Stimulated activated CD4-positive, alpha-beta T cell treated with anti-CD3 and anti-CD28 coated beads, Interleukin-1b, Interleukin-23, amount 100 ng/mL, for 4 hours (primary cell): ENCODE measurements around the gene CA11.

Experiments used
- DNase-seq, 2 donors: peaks; one replicate each; pipeline ENCODE4 v3.0.0-alpha.2; 2020; ENCODE audit warnings: low read depth in 2 of 2

The CA11 gene

GRCh38 chr19:48628486-48629296 is 17.3 kb downstream of the CA11 start:
- DNase-seq: no peak

GRCh38 chr19:48627865-48628314 is 18.1 kb downstream of the CA11 start:
- DNase-seq: no peak

GRCh38 chr19:48627201-48627864 is 18.7 kb downstream of the CA11 start:
- no peak for DNase-seq

GRCh38 chr19:48625891-48626327 is 20.1 kb downstream of the CA11 start:
- DNase-seq: no peak

- DNase-seq: no peak
Observed at GRCh38 chr19:48624791-48625723, 20.9 kb downstream of the CA11 start.

DNA sequence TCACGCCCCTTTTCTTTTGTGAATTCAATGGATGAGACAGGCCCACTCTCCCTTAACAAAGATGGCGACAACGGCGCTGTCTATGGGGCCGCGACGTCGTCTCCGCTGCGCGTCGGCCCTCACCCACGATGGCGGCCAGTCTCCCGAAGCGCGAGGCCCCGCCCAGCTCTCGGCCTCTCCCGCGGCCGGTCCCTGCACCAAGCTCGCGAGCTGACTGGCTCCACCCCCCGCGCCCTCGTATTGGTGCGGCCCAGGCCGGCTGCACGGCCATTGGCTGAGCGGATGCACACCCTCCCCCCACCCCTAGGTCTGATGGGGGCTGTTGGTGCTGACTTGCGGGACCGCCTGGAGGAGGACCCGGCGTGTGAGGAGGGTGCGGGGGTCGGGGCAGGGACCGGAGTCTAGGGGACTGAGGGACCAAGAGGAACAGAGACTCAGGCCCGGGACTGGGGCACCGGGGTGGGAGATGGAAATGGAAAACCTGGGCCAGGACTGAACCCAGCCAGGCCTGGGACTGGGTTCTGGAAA is 21.9 kb downstream of the CA11 start:
- DNase-seq: peak; percentile 88 to 98

- DNase-seq: no peak
Observed at GRCh38 chr19:48623556-48624066, 22.4 kb downstream of the CA11 start.

GRCh38 chr19:48619692-48620585 is 26.0 kb downstream of the CA11 start:
- no peak for DNase-seq

- peak; percentile 90 to 92 for DNase-seq
Observed at GRCh38 chr19:48618916-48619691, 26.9 kb downstream of the CA11 start, which contains the start of the genes RPL18 and SPHK2. TSS of gene RPL18 (minus strand) at chr19:48619178. CDS start at chr19:48619143, 35 bp downstream. TSS of gene SPHK2 (plus strand) at chr19:48619506. CDS start at chr19:48620515, 1,009 bp downstream.

DNA sequence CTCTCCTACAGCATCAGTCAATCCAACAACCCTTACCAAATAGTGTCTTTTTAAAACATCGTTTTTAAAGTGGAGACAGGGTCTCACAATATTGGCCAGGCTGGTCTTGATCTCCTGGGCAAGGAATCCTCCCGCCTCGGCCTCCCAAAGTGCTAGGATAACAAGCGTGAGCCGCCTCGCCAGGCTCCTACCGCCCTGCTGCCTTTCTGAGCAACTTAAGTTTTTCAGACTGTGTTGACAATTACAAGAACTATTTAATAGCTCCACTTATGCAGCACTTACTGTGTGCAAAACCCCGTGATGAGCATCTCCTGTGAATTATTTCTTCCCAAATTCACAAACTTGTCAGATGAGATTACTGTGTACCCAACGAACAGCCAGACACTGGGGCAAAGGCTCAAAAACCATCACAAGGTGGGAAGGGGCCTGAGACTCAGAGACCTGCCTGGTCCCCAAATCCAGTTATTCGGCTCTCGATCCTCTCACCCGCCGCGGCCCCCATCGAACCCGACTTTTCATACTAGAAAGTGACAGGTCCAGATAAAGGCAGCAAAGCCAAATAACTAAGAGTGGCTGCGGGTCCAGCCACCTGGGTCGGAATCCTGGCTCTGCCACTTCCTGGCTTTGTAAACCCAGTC is 27.6 kb downstream of the CA11 start:
- DNase-seq: no peak

DNA sequence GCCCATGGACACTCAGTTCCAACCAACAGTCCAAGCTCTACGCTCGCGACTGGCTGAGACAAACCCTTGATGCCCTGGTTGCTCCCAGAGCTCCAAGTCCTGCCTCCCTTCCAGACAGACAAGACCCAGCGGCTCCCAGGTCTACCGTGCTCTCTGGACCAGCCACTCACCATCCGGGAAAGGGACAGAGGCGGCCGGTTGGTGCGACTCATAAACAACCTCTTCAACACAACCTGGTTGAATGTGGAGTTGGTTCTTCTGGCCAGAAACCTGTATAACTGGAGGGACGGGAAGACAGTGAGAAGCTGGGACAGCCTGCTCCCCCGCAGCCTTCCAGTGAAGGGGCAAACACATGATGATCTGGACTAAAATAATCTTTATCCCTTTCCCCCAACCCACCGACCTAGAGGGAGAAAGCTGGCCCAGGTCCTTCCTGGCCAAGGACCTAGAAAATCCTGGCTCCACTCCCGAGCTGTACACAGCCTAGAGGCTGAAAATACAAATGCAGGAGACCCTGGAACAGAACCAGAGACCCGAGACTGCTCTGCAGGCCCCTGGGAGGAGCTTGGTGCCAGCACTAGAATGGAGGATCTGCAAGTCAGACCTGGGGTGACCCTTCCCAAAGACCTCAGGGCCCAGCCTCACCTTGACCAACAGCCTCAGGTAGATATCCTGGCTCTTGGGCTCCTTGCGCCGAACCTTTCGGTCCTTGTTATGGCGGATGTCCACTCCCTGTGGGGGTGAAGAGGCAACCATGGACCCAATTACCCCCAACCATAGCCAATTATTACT is 28.6 kb downstream of the CA11 start:
- no peak for DNase-seq

DNA sequence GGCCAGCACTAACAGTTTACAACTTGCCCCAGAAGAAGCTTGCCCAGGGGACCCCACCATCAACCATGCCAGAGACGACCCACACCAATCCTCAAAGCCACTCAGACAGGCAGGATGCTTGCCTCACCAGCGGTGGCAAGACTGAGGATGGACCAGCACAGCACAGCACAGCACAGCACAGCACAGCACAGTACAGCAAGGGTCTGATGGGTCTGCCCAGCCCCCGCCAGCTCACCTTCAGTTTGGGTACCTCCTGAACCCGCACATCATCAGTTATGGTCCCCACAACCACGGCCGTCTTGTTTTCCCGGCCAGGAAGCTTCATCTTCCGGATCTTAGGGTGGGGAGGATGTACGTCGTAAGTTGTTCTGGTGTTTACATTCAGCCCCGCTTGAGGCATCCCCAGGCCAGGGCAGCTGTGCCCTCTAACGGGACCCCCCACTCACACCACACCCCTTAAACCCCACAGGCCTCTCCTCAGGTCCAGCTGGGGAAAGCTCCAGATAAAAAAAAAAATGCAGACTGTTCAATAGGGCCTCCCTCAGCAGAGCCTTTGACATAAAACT is 29.4 kb downstream of the CA11 start:
- DNase-seq: no peak

GRCh38 chr19:48616041-48616436 is 29.9 kb downstream of the CA11 start:
- DNase-seq: no peak

DNA sequence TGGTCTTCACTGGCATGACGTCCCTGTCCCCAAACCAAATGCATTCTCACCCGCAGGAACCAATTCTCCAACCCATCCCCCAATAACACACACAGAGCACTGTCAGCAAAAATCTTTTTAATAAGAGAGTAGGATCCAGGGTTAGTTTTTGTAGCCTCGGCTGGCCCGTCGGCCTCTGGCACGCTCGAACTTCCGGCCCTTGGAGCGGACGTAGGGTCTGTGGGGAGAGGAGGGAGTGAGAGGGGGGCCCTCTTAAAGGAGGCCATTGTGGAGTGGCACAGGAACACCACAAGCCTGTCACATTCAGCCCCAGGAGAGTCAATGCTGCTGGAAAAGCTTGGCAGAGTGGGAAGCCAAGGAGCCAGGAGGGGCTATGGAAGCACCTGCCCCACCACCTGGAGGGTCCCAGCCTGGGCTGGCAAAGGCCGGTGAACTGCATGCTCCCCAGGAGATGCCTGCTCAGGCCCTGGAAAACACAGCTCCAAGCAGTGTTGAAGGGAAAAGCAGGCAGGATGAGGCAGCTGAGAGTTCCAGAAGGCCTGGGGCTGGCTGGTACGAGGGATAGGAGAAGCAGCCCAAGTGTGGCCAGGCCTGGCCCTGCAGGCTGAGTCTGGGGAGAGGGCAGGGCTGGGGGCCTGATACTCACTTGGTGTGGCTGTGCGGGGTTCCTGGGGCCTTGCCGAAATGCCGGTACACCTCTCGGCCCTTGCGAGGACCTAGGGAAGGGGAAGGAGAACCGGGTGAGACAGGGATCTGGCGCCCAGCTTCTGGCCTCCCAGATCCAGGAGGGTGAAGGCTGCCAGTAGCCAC is 30.6 kb downstream of the CA11 start:
- DNase-seq: no peak

DNA sequence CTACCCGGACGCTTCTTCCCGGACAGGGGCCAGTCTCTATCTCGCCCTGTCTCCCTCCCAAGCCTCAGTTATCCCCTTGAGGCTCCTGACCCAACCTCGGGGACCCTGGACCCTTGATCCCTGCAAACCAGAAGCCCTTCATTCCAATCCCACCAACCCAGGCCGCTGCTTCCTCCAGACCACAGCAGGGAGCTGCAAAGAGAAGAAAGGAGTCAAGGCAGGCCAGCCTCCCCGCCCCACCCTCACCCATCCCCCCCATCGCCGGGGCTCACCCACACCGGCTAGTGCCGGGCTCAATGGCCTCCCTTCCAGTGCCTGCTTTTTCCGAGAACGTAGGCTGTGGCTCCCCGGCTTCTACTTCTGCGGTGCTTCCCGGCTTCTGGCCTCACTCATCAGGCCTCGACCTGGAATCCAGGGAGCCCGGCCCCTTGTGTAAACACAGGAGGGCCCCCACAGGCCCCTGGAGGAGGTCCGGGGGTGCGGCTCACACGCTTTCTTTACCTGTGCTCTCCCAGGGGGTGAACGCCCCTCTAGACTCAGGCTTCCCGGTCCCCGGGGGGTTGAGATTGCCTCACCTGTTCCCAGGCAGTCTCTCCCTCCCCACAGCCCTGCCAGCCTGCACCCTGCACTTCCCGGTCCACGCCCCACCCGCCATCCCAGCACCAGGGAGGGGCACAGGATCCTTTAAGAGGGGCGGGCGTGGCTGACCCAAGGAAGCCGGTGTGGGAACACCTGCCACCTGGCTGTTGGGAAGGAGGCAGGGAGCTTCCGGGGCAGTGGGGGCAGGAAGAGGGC is 31.4 kb downstream of the CA11 start, which contains the start of gene FAM83E:
Gene FAM83E (minus strand): TSS at position 641 of the 795 bp plus-strand sequence. CDS start 1,704 bp downstream, outside the sequence.
- peak in 1 of 2 donors; percentile 32 for DNase-seq

DNA sequence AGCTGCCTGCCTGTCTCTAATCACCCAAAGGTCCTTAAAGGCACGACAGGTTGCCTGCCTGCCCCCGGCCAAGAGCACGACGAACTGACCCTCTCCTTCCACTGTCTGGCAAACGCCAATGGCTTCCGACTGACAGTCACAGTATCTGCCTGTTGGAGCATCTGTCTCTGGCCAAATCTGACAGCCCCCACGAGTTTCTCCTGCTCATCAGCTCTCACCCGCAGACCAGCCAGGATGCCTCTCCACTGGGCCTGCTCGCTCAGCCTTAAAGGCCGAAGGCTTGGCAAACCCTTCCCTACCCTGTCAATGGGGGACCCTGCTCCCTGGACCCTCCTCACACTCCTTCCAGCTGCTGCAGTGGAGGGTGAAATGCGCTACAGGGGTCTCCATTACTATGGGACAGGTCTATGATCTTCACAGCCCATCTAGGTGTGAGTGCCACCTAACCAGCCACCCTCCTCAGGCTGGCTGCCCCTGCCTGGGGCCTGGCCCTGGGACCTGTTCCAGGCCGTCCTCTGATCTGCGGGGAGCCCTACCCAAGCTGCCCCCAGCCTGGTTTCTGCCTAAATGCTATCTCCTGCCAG is 32.0 kb downstream of the CA11 start:
- DNase-seq: no peak
